ENCODE results near the gene OXLD1. TPM values are rescaled to one million over a fixed set of nuclear protein-coding genes. Genes with fewer than 3 reads are reported as not detected.

The OXLD1 gene
- total RNA-seq, 2 donors from 2014 or later: 20.1 to 43.7 TPM

GRCh38 chr17:81672954-81673353 lies 6.5 kb upstream of the OXLD1 start:
- no peak for DNase-seq (ENCODE audit: low spot score in 2 of 2)
- no peak for ATAC-seq
- H3K36me3 Mint-ChIP-seq: peaks cover 12 to 27% of the 10 kb centered on the region in 2 donors
- no peaks in the 10 kb centered on the region for H3K9me3 Mint-ChIP-seq
- no peak overlapping the region for H3K27ac Mint-ChIP-seq

GRCh38 chr17:81672504-81672903 lies 6.1 kb upstream of the OXLD1 start:
- ATAC-seq (no peak), DNase-seq (ENCODE audit: low spot score in 2 of 2) (no peak)
- Mint-ChIP-seq H3K9me3 (no peaks in the 10 kb centered on the region), H3K27ac (peak overlapping the region in 1 of 2 donors; percentile 81), H3K36me3 (peaks cover 17 to 31% of the 10 kb centered on the region in 2 donors)

GRCh38 chr17:81667754-81668153 lies 1.3 kb upstream of the OXLD1 start:
- Mint-ChIP-seq H3K27ac (peak overlapping the region in 1 of 2 donors; percentile 93), H3K9me3 (no peaks in the 10 kb centered on the region), H3K36me3 (peaks cover 45 to 53% of the 10 kb centered on the region in 2 donors)
- DNase-seq (ENCODE audit: low spot score in 2 of 2) (no peak), ATAC-seq (no peak)

- peak; percentile 2 to 4 for ATAC-seq
- peak overlapping the region; percentile 93 for H3K27ac Mint-ChIP-seq
- DNase-seq (ENCODE audit: low spot score in 2 of 2): no peak
- H3K9me3 Mint-ChIP-seq: no peaks in the 10 kb centered on the region
- H3K36me3 Mint-ChIP-seq: peaks cover 42 to 45% of the 10 kb centered on the region in 2 donors
Measured at GRCh38 chr17:81666092-81666341, 388 bp downstream of the OXLD1 start.

GRCh38 chr17:81665205-81666091 lies 957 bp downstream of the OXLD1 start:
- Mint-ChIP-seq H3K27ac (peak overlapping the region; percentile 93), H3K36me3 (peaks cover 42 to 45% of the 10 kb centered on the region in 2 donors), H3K9me3 (no peaks in the 10 kb centered on the region)
- DNase-seq (ENCODE audit: low spot score in 2 of 2) (peak; percentile 49 to 71), ATAC-seq (peak; percentile 31 to 38)

- DNase-seq (ENCODE audit: low spot score in 2 of 2) (peak in 1 of 2 donors; percentile 72), ATAC-seq (peak in 1 of 2 donors; percentile 8)
- Mint-ChIP-seq H3K27ac (peak overlapping the region; percentile 79 to 93), H3K36me3 (peaks cover 34 to 40% of the 10 kb centered on the region in 2 donors), H3K9me3 (no peaks in the 10 kb centered on the region)
Measured at GRCh38 chr17:81664051-81664470, 2.3 kb downstream of the OXLD1 start.

- no peak for DNase-seq (ENCODE audit: low spot score in 2 of 2)
- ATAC-seq: no peak
- peaks cover 22 to 23% of the 10 kb centered on the region in 2 donors for H3K36me3 Mint-ChIP-seq
- no peaks in the 10 kb centered on the region for H3K9me3 Mint-ChIP-seq
- H3K27ac Mint-ChIP-seq: peak overlapping the region in 1 of 2 donors; percentile 93
Measured at GRCh38 chr17:81662002-81662401, 4.4 kb downstream of the OXLD1 start.

GRCh38 chr17:81660441-81660840 lies 6.0 kb downstream of the OXLD1 start:
- H3K36me3 Mint-ChIP-seq: peaks cover 6 to 8% of the 10 kb centered on the region in 2 donors
- no peaks in the 10 kb centered on the region for H3K9me3 Mint-ChIP-seq
- no peak for ATAC-seq
- no peak for DNase-seq (ENCODE audit: low spot score in 2 of 2)
- H3K27ac Mint-ChIP-seq: no peak overlapping the region

GRCh38 chr17:81659038-81659437 lies 7.4 kb downstream of the OXLD1 start:
- ATAC-seq: no peak
- no peak for DNase-seq (ENCODE audit: low spot score in 2 of 2)

GRCh38 chr17:81656835-81657234 lies 9.6 kb downstream of the OXLD1 start:
- no peaks in the 10 kb centered on the region for H3K9me3 Mint-ChIP-seq
- DNase-seq (ENCODE audit: low spot score in 2 of 2) (no peak), ATAC-seq (no peak)
- no peak overlapping the region for H3K27ac Mint-ChIP-seq
- peaks cover 0 to 2% of the 10 kb centered on the region in 2 donors for H3K36me3 Mint-ChIP-seq

More at GRCh38 chr17:81659038-81659437, 7.4 kb downstream of the OXLD1 start:
- H3K27ac Mint-ChIP-seq: no peak overlapping the region
- H3K36me3 Mint-ChIP-seq: no peaks in the 10 kb centered on the region
- no peaks in the 10 kb centered on the region for H3K9me3 Mint-ChIP-seq

GRCh38 chr17:81656118-81656743 lies 10.2 kb downstream of the OXLD1 start, which contains the start of gene PDE6G:
TSS of gene PDE6G (minus strand) at chr17:81656542. CDS start at chr17:81653305, 3,237 bp downstream.
- no peaks in the 10 kb centered on the region for H3K9me3 Mint-ChIP-seq
- DNase-seq (ENCODE audit: low spot score in 2 of 2) (no peak), ATAC-seq (no peak)
- no peak within 1 kb of the TSS for H3K27ac Mint-ChIP-seq
- peaks cover 0 to 5% of the 10 kb centered on the region in 2 donors for H3K36me3 Mint-ChIP-seq

- Mint-ChIP-seq H3K9me3 (no peaks in the 10 kb centered on the region), H3K36me3 (peaks cover 0 to 5% of the 10 kb centered on the region in 2 donors), H3K27ac (no peak overlapping the region)
- no peak for ATAC-seq
- no peak for DNase-seq (ENCODE audit: low spot score in 2 of 2)
Measured at GRCh38 chr17:81655378-81656117, 10.9 kb downstream of the OXLD1 start.

GRCh38 chr17:81652906-81653771 lies 13.3 kb downstream of the OXLD1 start:
- DNase-seq (ENCODE audit: low spot score in 2 of 2): no peak

GRCh38 chr17:81651692-81652091 lies 14.7 kb downstream of the OXLD1 start:
- Mint-ChIP-seq H3K9me3 (no peaks in the 10 kb centered on the region), H3K27ac (no peak overlapping the region)

More at GRCh38 chr17:81652906-81653771, 13.3 kb downstream of the OXLD1 start:
- peak; percentile 67 to 70 for ATAC-seq
- H3K36me3 Mint-ChIP-seq: peaks cover 5 to 9% of the 10 kb centered on the region in 2 donors
- H3K9me3 Mint-ChIP-seq: no peaks in the 10 kb centered on the region
- peak overlapping the region in 1 of 2 donors; percentile 75 for H3K27ac Mint-ChIP-seq

GRCh38 chr17:81650951-81651350 lies 15.5 kb downstream of the OXLD1 start:
- no peak for ATAC-seq
- DNase-seq (ENCODE audit: low spot score in 2 of 2): no peak
- Mint-ChIP-seq H3K27ac (no peak overlapping the region), H3K36me3 (peaks cover 5 to 9% of the 10 kb centered on the region in 2 donors), H3K9me3 (no peaks in the 10 kb centered on the region)

More at GRCh38 chr17:81651692-81652091, 14.7 kb downstream of the OXLD1 start:
- H3K36me3 Mint-ChIP-seq: peaks cover 5 to 9% of the 10 kb centered on the region in 2 donors
- DNase-seq (ENCODE audit: low spot score in 2 of 2) (no peak), ATAC-seq (no peak)

- ATAC-seq: no peak
- Mint-ChIP-seq H3K36me3 (peaks cover 5 to 9% of the 10 kb centered on the region in 2 donors), H3K9me3 (no peaks in the 10 kb centered on the region), H3K27ac (no peak overlapping the region)
- no peak for DNase-seq (ENCODE audit: low spot score in 2 of 2)
Measured at GRCh38 chr17:81648707-81649085, 17.7 kb downstream of the OXLD1 start.
